A673 (cell line): ENCODE measurements around the gene C1orf159.

ENCODE experiments used
- EZH2 ChIP-seq: fragments of 200-600 bp; sonication (generic); IDR thresholded peaks from 2 replicates; pipeline ENCODE4 v1.6.1; 2017; ENCODE audit warnings: borderline replicate concordance, low read depth, mild to moderate bottlenecking, mixed read lengths, antibody characterized with exemption, low read length; ENCODE audit not compliant: poor library complexity, severe bottlenecking
- TF ChIP-seq, protein P1 (sequence below): fragments of 300-800, 200-600 bp; sonication (generic); conservative IDR thresholded peaks from 2 replicates; pipeline ENCODE4 v1.5.1; 2017; ENCODE audit warnings: low read depth, mild to moderate bottlenecking, antibody characterized with exemption, low read length, moderate library complexity, mixed read lengths

DNA sequence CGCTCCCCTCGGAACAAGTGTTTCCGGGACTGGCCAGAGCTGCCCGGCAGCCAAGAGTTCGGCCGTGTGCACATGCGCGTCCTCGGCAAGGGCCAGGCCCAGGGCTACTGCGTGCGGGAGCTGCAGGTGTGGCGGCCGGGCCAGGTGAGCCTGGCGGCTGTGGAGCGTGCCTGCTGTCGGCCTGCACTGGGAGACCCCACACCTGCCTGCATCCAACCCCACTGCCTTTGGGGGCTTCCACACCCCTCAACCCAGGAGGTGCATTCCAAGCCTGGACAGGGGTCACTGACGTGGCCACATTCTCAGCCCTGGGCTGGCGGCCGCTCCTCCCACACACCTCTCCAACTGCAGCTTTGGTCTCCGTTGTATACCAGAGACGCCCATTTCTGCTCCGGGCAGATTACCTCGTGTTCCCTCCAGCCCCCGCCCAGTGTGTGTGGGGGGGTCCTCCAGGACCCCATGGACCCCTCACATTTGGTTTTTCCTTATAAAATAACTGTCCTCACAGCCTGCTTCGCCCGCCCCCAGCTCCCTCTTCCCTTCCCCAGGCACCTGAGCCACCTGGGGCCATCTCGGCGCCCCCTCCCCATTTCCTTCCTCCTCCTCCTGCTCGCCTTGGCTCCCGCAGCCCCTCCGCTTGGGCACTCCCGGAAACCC lies 47.9 kb downstream of the C1orf159 start:
- TF ChIP-seq, protein P1, sequence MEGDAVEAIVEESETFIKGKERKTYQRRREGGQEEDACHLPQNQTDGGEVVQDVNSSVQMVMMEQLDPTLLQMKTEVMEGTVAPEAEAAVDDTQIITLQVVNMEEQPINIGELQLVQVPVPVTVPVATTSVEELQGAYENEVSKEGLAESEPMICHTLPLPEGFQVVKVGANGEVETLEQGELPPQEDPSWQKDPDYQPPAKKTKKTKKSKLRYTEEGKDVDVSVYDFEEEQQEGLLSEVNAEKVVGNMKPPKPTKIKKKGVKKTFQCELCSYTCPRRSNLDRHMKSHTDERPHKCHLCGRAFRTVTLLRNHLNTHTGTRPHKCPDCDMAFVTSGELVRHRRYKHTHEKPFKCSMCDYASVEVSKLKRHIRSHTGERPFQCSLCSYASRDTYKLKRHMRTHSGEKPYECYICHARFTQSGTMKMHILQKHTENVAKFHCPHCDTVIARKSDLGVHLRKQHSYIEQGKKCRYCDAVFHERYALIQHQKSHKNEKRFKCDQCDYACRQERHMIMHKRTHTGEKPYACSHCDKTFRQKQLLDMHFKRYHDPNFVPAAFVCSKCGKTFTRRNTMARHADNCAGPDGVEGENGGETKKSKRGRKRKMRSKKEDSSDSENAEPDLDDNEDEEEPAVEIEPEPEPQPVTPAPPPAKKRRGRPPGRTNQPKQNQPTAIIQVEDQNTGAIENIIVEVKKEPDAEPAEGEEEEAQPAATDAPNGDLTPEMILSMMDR: no peak
- TF ChIP-seq EZH2: no peak
